Measurements from ENCODE around the gene MAPK13. TPM values are rescaled to one million over a fixed set of nuclear protein-coding genes. Genes with fewer than 3 reads are reported as not detected.

Gene MAPK13
- total and polyA plus RNA-seq, 2 experiments from 2014 or later: 2.9 to 6.6 TPM

GRCh38 chr6:36186199-36186598 is 55.9 kb downstream of the MAPK13 start:
- TF ChIP-seq EZH2 (IDR thresholded peaks at IDR 0.05; ENCODE audit: insufficient read depth, poor library complexity, severe bottlenecking): no peak
- Histone ChIP-seq H3K27ac (no peak overlapping the region), H2AFZ (no peak overlapping the region), H3K9ac (no peak overlapping the region), H3K4me1 (ENCODE audit: insufficient read depth) (no peaks in the 10 kb centered on the region), H3K9me2 (ENCODE audit: insufficient read depth) (no peaks in the 10 kb centered on the region), H3K4me2 (ENCODE audit: unreplicated experiment) (no peak overlapping the region), H3K4me3 (no peak overlapping the region), H3K27me3 (replicated peaks; ENCODE audit: insufficient read depth) (no peaks in the 10 kb centered on the region), H3K9me3 (ENCODE audit: low read depth) (no peaks in the 10 kb centered on the region), H4K20me1 (ENCODE audit: insufficient read depth) (no peaks in the 10 kb centered on the region), H3K36me3 (ENCODE audit: low read depth) (no peaks in the 10 kb centered on the region), H3F3A (ENCODE audit: insufficient read depth) (no peaks in the 10 kb centered on the region), H3K79me2 (ENCODE audit: insufficient read depth) (no peaks in the 10 kb centered on the region)
- DNase-seq: no peak
- 79 to 87% methylated on average over 2 of the region's 2 CpGs for WGBS, 2 experiments (ENCODE audit: low coverage in 1 of 2, low lambda C conversion rate in 2 of 2, missing lambda C conversion rate in 2 of 2)
- in situ Hi-C loops (cut with MboI): no loop called here

GRCh38 chr6:36187446-36187845 is 57.1 kb downstream of the MAPK13 start:
- H3K9ac ChIP-seq: no peak overlapping the region
- no peaks in the 10 kb centered on the region for H3K79me2 ChIP-seq (ENCODE audit: insufficient read depth)
- H3K36me3 ChIP-seq (ENCODE audit: low read depth): no peaks in the 10 kb centered on the region
- no peaks in the 10 kb centered on the region for H3K4me1 ChIP-seq (ENCODE audit: insufficient read depth)
- no peaks in the 10 kb centered on the region for H3K9me2 ChIP-seq (ENCODE audit: insufficient read depth)
- no peaks in the 10 kb centered on the region for H3K27me3 ChIP-seq (replicated peaks; ENCODE audit: insufficient read depth)
- no peaks in the 10 kb centered on the region for H3F3A ChIP-seq (ENCODE audit: insufficient read depth)
- no peak overlapping the region for H3K4me3 ChIP-seq
- no peaks in the 10 kb centered on the region for H3K9me3 ChIP-seq (ENCODE audit: low read depth)
- H3K4me2 ChIP-seq (ENCODE audit: unreplicated experiment): no peak overlapping the region
- in situ Hi-C loops (cut with MboI): no loop called here
- no peaks in the 10 kb centered on the region for H4K20me1 ChIP-seq (ENCODE audit: insufficient read depth)
- no peak overlapping the region for H3K27ac ChIP-seq
- no peak for DNase-seq
- H2AFZ ChIP-seq: no peak overlapping the region
- 90 to 100% methylated on average over 2 of the region's 2 CpGs for WGBS, 2 experiments (ENCODE audit: low coverage in 1 of 2, low lambda C conversion rate in 2 of 2, missing lambda C conversion rate in 2 of 2)
- TF ChIP-seq EZH2 (IDR thresholded peaks at IDR 0.05; ENCODE audit: insufficient read depth, poor library complexity, severe bottlenecking) (no peak), EZH2phosphoT487 (IDR thresholded peaks at IDR 0.05; ENCODE audit: insufficient read depth, low read depth) (no peak)

Other genes starting within 250 kb of the MAPK13 start
- gene SRPK1, start 209.4 kb upstream of the MAPK13 start, total RNA-seq (2014; rRNA removed; shearing (Covaris generic)): 19.0 and 28.9 TPM in 2 replicates
- 36.0 and 44.4 TPM in 2 replicates for gene SRPK1, start 209.4 kb upstream of the MAPK13 start, polyA plus RNA-seq (2016; fragmentation: Nextera tagmentation; extraction: Ambion mirVana)
- not detected in 2 replicates for gene SLC26A8, start 105.9 kb upstream of the MAPK13 start, total RNA-seq (2014; rRNA removed; shearing (Covaris generic))
- not detected in 2 replicates for gene SLC26A8, start 105.9 kb upstream of the MAPK13 start, polyA plus RNA-seq (2016; fragmentation: Nextera tagmentation; extraction: Ambion mirVana)
- gene MAPK14, start 102.7 kb upstream of the MAPK13 start, total RNA-seq (2014; rRNA removed; shearing (Covaris generic)): 45.0 and 75.2 TPM in 2 replicates
- gene MAPK14, start 102.7 kb upstream of the MAPK13 start, polyA plus RNA-seq (2016; fragmentation: Nextera tagmentation; extraction: Ambion mirVana): 26.8 and 27.0 TPM in 2 replicates
- 7.9 and 11.3 TPM in 2 replicates for gene BRPF3, start 66.2 kb downstream of the MAPK13 start, total RNA-seq (2014; rRNA removed; shearing (Covaris generic))
- 5.8 and 6.3 TPM in 2 replicates for gene BRPF3, start 66.2 kb downstream of the MAPK13 start, polyA plus RNA-seq (2016; fragmentation: Nextera tagmentation; extraction: Ambion mirVana)
- not detected in 2 replicates for gene PNPLA1, start 139.5 kb downstream of the MAPK13 start, total RNA-seq (2014; rRNA removed; shearing (Covaris generic))
- gene PNPLA1, start 139.5 kb downstream of the MAPK13 start, polyA plus RNA-seq (2016; fragmentation: Nextera tagmentation; extraction: Ambion mirVana): not detected in 2 replicates
- not detected in 2 replicates for gene BNIP5, start 206.4 kb downstream of the MAPK13 start, total RNA-seq (2014; rRNA removed; shearing (Covaris generic))
- not detected in 2 replicates for gene BNIP5, start 206.4 kb downstream of the MAPK13 start, polyA plus RNA-seq (2016; fragmentation: Nextera tagmentation; extraction: Ambion mirVana)